H1 (cell line): Measurements from ENCODE around the gene ARL9. TPM values are rescaled to one million over a fixed set of nuclear protein-coding genes. Genes with fewer than 3 reads are reported as not detected.

ENCODE experiments used
- BACH1 ChIP-seq: IDR thresholded peaks from 2 replicates; pipeline ENCODE4 v1.6.1; 2012; ENCODE audit warnings: low read length, improper control_type of control experiment
- CHD7 ChIP-seq: fragments of 300-600 bp; sonication (generic); IDR thresholded peaks from 2 replicates; pipeline ENCODE4 v1.7.1; 2012; ENCODE audit warnings: low read length, moderate library complexity, mild to moderate bottlenecking, inconsistent platforms; ENCODE audit not compliant: insufficient replicate concordance
- EGR1 ChIP-seq: IDR thresholded peaks from 2 replicates; pipeline ENCODE4 v1.6.1; 2011; ENCODE audit warnings: low read depth, low read length, borderline replicate concordance
- EZH2 ChIP-seq: fragments of 200-600 bp; sonication (generic); IDR thresholded peaks from 2 replicates; pipeline ENCODE4 v1.7.1; 2012; ENCODE audit warnings: low read depth, mild to moderate bottlenecking, moderate library complexity, low read length, inconsistent platforms; ENCODE audit not compliant: severe bottlenecking
- GABPA ChIP-seq: IDR thresholded peaks from 2 replicates; pipeline ENCODE4 v1.6.1; 2011; ENCODE audit warnings: mild to moderate bottlenecking, low read length, moderate library complexity, borderline replicate concordance; ENCODE audit not compliant: insufficient read depth
- NRF1 ChIP-seq: IDR thresholded peaks from 2 replicates; pipeline ENCODE4 v1.6.1; 2011; ENCODE audit warnings: mild to moderate bottlenecking, low read depth, low read length, improper control_type of control experiment
- RFX5 ChIP-seq: IDR thresholded peaks from 2 replicates; pipeline ENCODE4 v1.6.1; 2011; ENCODE audit warnings: low read depth, low read length, improper control_type of control experiment, borderline replicate concordance
- SAP30 ChIP-seq: fragments of 300-600 bp; sonication (generic); IDR thresholded peaks from 2 replicates; pipeline ENCODE4 v1.7.1; 2012; ENCODE audit warnings: low read length, moderate library complexity, mild to moderate bottlenecking, inconsistent platforms; ENCODE audit not compliant: insufficient read depth, insufficient replicate concordance
- SP1 ChIP-seq: IDR thresholded peaks from 2 replicates; pipeline ENCODE4 v1.6.1; 2011; ENCODE audit warnings: low read depth, low read length
- ZNF274 ChIP-seq: IDR thresholded peaks from 2 replicates; pipeline ENCODE4 v1.7.0; 2012; ENCODE audit warnings: low read length, borderline replicate concordance; ENCODE audit errors: extremely low read depth
- polyA plus RNA-seq, 7 experiments: library from polyadenylated mRNA; depleted of rRNA in 3 of 7; stranded (reverse) in 5 of 7; unstranded in 2 of 7; fragments of >200 nt in 5 of 7; fragments of 200-250 nt in 2 of 7; gene quantifications; 1 replicate in 5 of 7; 2 replicates in 1 of 7; 4 replicates in 1 of 7; pipeline versions ENCODE4 v1.2.1 to v1.2.3, GENCODE V29; 2011 to 2013; ENCODE audit warnings: missing spikeins in 2 of 7, mixed read lengths in 2 of 7
- total RNA-seq: library from RNA; stranded (reverse); fragmentation: NEBNext Ultra II Directional; extraction: Animal tissue kit (Norgen Biotek cat#: 25700); gene quantifications from 2 replicates; pipeline ENCODE4 v1.2.1, GENCODE V29; 2021

The ARL9 gene
- total and polyA plus RNA-seq, 2 of the 8 experiments (the other 6 are each of a cell fraction or from before 2014, with no cell fraction given), result 0.60 to 0.76 TPM

GRCh38 chr4:56505269-56506130 is at the start of gene ARL9 (continued):
- TF ChIP-seq EZH2, result no peak
- no peak for TF ChIP-seq EGR1
- no peak for TF ChIP-seq ZNF274
- no peak for TF ChIP-seq BACH1
- TF ChIP-seq SAP30, result peak; percentile 81
- no peak for TF ChIP-seq RFX5
- no peak for TF ChIP-seq GABPA
- no peak for TF ChIP-seq CHD7
- TF ChIP-seq NRF1, result no peak
- no peak for TF ChIP-seq SP1
